NCI-H446 treated with DMSO at 0.1 percent for 48 hours (cell line): ENCODE data around the gene CMTR1.
"Not testable (repeated sequence)": the region's sequence is repeated elsewhere in the genome, so short reads cannot be mapped to it uniquely, and the experiment has no call there.

ENCODE experiments used
- DNase-seq: peaks from one replicate; lab custom pipeline; 2025; lab: John Stamatoyannopoulos, UW

The CMTR1 gene

GRCh38 chr6:37433657-37434271 is 743 bp downstream of the CMTR1 start:
- DNase-seq, result no peak

- peak; percentile 7 for DNase-seq
These were observed 2.4 kb downstream of the CMTR1 start for GRCh38 chr6:37435373-37435772.

DNA sequence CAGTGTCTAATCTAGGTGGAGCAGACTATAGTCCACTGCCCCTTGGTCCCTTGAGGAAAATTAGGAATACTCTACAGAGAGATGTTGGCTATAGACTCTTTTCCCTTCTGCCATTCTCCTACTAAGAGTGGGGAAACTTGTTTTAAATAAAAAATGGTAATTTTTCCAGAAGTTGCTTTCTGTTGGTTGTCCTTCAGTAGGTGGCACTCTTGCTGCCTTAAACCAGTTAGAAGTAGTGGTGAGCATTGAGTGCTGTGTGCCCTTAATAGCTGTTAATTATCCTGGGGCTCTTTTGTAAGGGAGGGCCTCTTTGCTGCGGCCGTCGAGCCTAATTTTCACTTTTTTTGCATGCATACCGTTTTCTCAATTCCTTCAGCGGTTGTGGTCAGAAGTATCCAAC is 2.8 kb downstream of the CMTR1 start:
- no peak for DNase-seq

- DNase-seq, result no peak
These were observed 5.9 kb downstream of the CMTR1 start for GRCh38 chr6:37438930-37439329.

DNA sequence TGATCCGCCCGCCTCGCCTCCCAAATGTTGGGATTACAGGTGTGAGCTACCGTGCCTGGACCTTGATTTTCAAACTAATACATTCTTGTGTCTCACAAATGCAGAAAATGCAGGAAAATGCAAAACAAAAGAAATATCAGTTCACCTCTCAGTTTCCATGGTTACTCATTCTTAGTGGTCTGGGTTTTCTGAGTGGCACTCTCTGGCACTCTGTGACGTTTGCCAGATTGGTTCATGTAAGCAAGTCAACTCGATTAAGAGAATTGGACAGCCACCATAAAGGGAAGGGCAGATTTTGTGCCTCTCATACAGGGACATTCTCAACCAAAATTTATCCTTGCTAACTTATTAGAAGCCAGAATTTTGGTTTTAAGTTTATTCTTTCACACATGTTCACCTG is 8.6 kb downstream of the CMTR1 start:
- DNase-seq, result no peak

DNA sequence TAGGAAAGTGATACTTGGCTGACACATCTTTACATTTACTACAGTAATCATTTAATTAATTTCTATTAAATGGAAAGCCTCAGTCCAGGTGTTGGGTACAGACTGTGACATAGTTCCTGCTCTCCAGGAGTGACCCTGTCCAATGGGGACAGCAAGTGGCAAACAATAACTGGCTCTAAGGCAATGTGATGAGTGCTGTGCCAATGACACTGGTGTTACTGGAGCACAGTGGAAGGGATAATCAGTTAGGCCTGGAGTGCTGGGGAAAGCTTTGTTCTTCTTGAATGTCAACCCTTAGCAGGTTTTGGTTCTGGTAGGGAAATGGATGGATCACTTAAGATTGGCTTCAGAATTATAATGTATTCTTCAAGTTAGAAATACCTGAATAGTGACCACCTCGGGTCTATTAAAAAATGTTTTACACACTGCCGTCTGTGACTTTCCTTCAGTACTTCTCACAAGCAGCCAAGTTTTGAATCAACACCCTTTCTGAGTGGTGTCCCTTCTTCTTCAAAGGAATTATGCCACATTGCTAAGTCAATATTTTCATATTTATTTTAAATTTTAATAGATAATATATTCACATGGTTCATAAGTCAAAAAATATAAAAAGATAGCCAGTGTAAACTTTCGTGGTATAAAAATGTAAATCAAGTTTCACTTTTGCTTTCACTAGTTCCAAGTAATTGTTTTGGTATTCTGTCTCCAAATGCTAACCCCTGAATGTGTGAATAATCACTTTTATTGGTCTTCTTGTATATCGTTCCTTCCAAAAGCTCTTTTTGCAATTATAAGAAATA is 9.6 kb downstream of the CMTR1 start:
- no peak for DNase-seq

- not testable (repeated sequence) for DNase-seq
These were observed 10.2 kb downstream of the CMTR1 start for GRCh38 chr6:37443216-37443542.

GRCh38 chr6:37449984-37450383 is 17.0 kb downstream of the CMTR1 start:
- DNase-seq, result no peak

DNA sequence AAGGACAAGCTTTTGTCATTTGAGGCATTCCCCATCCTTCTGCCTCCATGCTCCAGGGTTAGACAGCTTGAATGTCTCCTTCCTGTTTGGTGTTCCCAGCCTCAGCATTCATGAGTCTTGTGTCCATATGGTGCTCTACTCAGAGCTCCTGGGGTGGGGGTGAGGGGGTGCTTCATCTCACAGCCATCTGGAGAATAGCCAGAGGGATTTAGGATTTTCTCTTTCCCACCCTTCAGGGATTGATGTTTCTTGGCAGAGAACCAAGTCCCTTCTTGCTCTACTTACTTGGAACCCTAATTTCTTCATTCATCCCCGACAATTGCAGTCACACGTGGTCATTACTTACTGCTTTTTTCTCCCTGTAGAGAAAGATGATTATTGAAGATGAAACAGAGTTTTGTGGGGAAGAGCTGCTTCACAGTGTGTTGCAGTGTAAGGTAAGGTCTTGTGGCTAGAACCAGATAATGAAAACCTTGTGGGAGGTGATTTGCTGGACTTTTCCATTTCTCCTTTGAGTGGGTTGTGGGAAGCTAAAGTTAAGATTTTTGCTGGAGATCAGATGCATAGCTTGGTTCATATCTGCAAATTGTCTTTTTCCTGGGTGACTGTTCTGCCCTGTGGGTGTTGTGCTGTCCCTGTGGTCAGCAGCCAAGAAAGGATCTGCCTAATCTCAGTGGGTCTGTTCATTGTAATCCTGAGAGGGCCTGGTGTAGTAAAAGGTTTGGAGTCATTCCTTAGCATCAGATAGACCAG is 18.6 kb downstream of the CMTR1 start:
- peak; percentile 66 for DNase-seq

DNA sequence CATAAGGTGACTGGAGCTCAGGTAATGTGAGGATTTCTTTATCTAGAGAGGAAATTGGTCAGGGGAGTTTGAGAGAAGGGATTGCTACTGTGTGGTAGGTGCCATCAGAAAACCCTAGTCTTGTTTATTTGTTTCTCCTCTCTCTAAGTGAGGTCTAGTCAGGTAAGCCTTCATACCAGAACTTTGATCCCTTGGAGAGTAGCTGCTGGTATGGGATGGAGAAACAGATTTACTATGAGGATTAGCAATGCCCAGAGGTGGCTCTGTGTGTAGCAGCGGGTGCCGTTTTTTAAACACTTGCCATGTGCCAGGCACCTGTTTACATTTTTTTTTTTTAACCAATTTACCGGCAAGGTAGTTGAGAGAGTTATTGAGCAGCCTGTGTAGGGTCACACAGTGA is 19.5 kb downstream of the CMTR1 start:
- DNase-seq, result no peak

DNA sequence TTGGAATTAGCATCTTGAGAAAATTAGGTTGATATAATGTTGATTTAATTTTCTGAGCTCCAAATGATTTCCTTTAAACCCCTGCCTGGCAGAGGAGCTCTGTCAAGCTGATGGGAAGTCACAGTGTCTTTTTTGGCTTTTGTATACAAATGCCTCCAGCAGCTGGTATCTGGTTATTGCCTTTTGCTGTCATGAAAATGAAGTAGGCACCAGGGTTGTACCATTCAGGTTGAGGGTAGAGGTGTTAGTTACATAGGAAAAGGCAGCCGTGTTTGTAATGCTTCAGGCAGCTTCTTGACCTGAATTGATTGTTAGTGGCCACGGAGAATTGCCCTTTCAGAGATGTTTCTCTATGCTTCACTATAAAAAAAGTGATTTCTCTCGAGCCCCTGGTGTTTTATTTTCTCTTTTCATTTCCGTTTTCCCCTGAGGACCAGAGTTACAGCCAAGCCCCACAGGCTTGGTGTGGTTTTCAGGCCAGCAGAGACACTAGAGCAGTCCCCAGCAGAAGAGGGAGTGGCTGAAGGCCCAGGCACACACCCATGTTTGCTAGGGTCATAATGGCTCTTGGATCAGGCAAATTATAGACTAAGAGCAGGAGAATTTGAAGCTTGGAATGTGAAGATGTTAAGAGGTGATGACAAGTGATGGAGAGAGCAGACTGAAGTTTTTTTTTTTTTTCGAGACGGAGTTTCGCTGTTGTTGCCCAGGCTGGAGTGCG is 21.6 kb downstream of the CMTR1 start:
- no peak for DNase-seq

- no peak for DNase-seq
These were observed 23.1 kb downstream of the CMTR1 start for GRCh38 chr6:37456126-37456525.

GRCh38 chr6:37456816-37457560 is 24.0 kb downstream of the CMTR1 start:
- peak; percentile 81 for DNase-seq

GRCh38 chr6:37459981-37460800 is 27.2 kb downstream of the CMTR1 start:
- no peak for DNase-seq

- no peak for DNase-seq
These were observed 27.8 kb downstream of the CMTR1 start for GRCh38 chr6:37460805-37461204.

DNA sequence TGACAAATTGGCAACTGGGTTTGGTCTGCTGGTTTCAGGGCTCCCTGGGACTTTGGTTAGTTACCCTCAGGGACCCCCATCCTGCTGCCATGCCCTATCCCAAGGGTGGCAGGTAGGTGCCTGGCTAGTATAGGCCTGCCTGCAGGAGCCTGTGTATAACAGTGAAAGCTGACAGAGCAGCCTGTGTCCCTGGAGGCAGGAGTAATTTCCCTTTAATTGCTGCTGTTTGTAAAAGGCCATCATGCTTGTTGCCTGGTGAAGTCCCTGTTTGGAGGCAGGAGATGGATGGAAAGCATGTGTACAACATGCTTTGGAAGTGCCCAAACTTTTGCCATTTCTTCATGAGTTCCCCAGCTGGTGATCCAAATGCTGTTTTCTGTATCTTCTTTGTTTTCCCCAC is 30.1 kb downstream of the CMTR1 start:
- DNase-seq, result no peak

DNA sequence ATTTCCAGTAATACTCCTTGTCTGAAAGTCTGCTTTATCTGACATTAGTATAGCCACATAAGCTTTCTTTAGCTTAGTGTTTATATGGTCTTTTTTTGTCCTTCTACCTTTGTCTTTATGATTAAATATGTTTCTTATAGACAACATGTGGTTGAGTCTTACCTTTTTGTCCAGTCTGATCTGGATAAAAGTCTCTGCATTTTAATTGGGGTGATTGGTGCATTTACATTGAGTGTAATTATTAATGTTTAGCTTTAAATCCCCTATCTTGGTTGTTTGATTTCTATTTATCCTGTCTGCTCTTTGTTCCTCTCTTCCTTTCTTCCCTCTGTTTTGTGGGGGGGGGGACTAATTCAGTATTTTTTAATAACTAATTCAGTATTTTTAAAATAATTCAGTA is 34.7 kb downstream of the CMTR1 start:
- DNase-seq, result no peak

- peak; percentile 81 for DNase-seq
These were observed 40.5 kb downstream of the CMTR1 start for GRCh38 chr6:37473364-37474095.

DNA sequence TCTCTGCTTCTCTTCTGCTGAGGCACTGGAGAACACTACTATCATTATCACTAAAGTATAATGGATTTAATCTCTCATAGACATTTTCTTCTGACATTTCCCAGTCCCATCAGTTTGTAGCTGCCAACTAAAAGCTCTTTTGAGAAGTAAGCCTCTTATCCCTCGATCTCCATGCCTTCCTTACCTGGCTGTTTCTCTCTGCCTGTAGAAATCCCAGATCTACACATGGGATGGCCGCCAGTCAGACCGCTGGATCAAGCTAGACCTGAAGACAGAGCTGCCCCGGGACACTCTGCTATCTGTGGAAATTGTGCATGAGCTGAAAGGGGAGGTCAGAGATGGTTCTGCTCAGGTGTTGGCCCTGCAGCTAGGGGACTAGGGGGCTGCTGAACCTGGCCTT is 41.3 kb downstream of the CMTR1 start:
- DNase-seq, result no peak

- no peak for DNase-seq
These were observed 44.2 kb downstream of the CMTR1 start for GRCh38 chr6:37477191-37477590.
